GM21423 (cell line): ENCODE results near the gene UCP1.

Experiments
- ATAC-seq: cut with Tn5 transposase; IDR thresholded peaks from one replicate; pipeline ENCODE4 v1.9.1; 2021; ENCODE audit warnings: mild to moderate bottlenecking, moderate library complexity; ENCODE audit not compliant: unreplicated experiment

Gene UCP1

GRCh38 chr4:140568507-140569306 lies at the start of gene UCP1:
Gene UCP1, minus strand, starts transcription at chr4:140568961. Its CDS starts 232 bp downstream, at chr4:140568729.
- no peak for ATAC-seq

GRCh38 chr4:140617499-140618248 lies 48.9 kb upstream of the UCP1 start:
- no peak for ATAC-seq

GRCh38 chr4:140615451-140615850 lies 46.7 kb upstream of the UCP1 start:
- no peak for ATAC-seq

GRCh38 chr4:140612357-140612756 lies 43.6 kb upstream of the UCP1 start:
- ATAC-seq = no peak

GRCh38 chr4:140611854-140612253 lies 43.1 kb upstream of the UCP1 start:
- ATAC-seq = no peak

- peak; percentile 84 for ATAC-seq
Observed at GRCh38 chr4:140609548-140610425, 41.0 kb upstream of the UCP1 start.

- no peak for ATAC-seq
Observed at GRCh38 chr4:140607852-140608251, 39.1 kb upstream of the UCP1 start.

- ATAC-seq = no peak
Observed at GRCh38 chr4:140604544-140604943, 35.8 kb upstream of the UCP1 start.

- ATAC-seq = no peak
Observed at GRCh38 chr4:140603286-140603685, 34.5 kb upstream of the UCP1 start.

- no peak for ATAC-seq
Observed at GRCh38 chr4:140602714-140603113, 34.0 kb upstream of the UCP1 start.

GRCh38 chr4:140600408-140600807 lies 31.6 kb upstream of the UCP1 start:
- ATAC-seq = no peak

- peak; percentile 52 for ATAC-seq
Observed at GRCh38 chr4:140595065-140595464, 26.3 kb upstream of the UCP1 start.

- no peak for ATAC-seq
Observed at GRCh38 chr4:140584439-140584838, 15.7 kb upstream of the UCP1 start.

GRCh38 chr4:140581078-140581477 lies 12.3 kb upstream of the UCP1 start:
- no peak for ATAC-seq

- ATAC-seq = no peak
Observed at GRCh38 chr4:140579278-140579677, 10.5 kb upstream of the UCP1 start.

GRCh38 chr4:140575489-140575888 lies 6.7 kb upstream of the UCP1 start:
- ATAC-seq = no peak

GRCh38 chr4:140571620-140572019 lies 2.9 kb upstream of the UCP1 start:
- ATAC-seq = no peak

- no peak for ATAC-seq
Observed at GRCh38 chr4:140569307-140569638, 512 bp upstream of the UCP1 start.

GRCh38 chr4:140559696-140560095 lies 9.1 kb downstream of the UCP1 start:
- ATAC-seq = no peak

GRCh38 chr4:140557831-140558435 lies 10.8 kb downstream of the UCP1 start:
- ATAC-seq = no peak
